PC-9 (cell line): ENCODE results near the gene ARFRP1. TPM values are rescaled to one million over a fixed set of nuclear protein-coding genes. Genes with fewer than 3 reads are reported as not detected.

Experiments used
- BruUV-seq: library from RNA; stranded (reverse); fragments of 400-500 nt; replicated peaks from 2 replicates; lab custom pipeline; 2021; lab: Mats Ljungman, UMichigan
- CTCF ChIA-PET: fragments of 300-600 bp; sonication (Branson Sonifier 250); formaldehyde crosslinking; loops from one replicate; lab custom pipeline; 2022; ENCODE audit warnings: antibody characterized with exemption; lab: Charles Lee
- POLR2A ChIA-PET: fragments of 300-600 bp; sonication (Branson Sonifier 250); formaldehyde crosslinking; loops from one replicate; lab custom pipeline; 2022; ENCODE audit warnings: antibody characterized with exemption; ENCODE audit not compliant: unreplicated experiment; lab: Charles Lee
- DNase-seq, 2 experiments: peaks; one replicate each; pipeline versions ENCODE4 v3.0.0 to v3.0.0-alpha.2; 2015 to 2022; ENCODE audit warnings: mixed read lengths in 1 of 2
- H2AFZ ChIP-seq: fragments of 200-600 bp; sonication (generic); 2 replicates; pipeline ENCODE4 v1.8.1; 2017; ENCODE audit warnings: antibody characterized with exemption
- H3F3A ChIP-seq: fragments of 200-600 bp; sonication (generic); 2 replicates; pipeline ENCODE4 v1.8.1; 2017; ENCODE audit warnings: antibody characterized with exemption, mild to moderate bottlenecking, low read depth; ENCODE audit not compliant: insufficient read depth
- H3K27ac ChIP-seq: fragments of 200-600 bp; sonication (generic); 2 replicates; pipeline ENCODE4 v1.6.1; 2016; ENCODE audit warnings: mixed run types
- H3K27me3 ChIP-seq: fragments of 200-600 bp; sonication (generic); 2 replicates; pipeline ENCODE4 v1.6.1; 2016; ENCODE audit warnings: low read depth, mixed run types; ENCODE audit not compliant: insufficient read depth
- H3K36me3 ChIP-seq: fragments of 200-600 bp; sonication (generic); 2 replicates; pipeline ENCODE4 v1.6.1; 2016; ENCODE audit warnings: low read depth, mixed run types
- H3K4me1 ChIP-seq: fragments of 200-600 bp; sonication (generic); replicated peaks from 2 replicates; pipeline ENCODE4 v1.6.1; 2016; ENCODE audit warnings: mixed run types; ENCODE audit not compliant: insufficient read depth
- H3K4me2 ChIP-seq: fragments of 200-600 bp; sonication (generic); 2 replicates; pipeline ENCODE4 v1.6.1; 2017; ENCODE audit warnings: mixed run types
- H3K4me3 ChIP-seq: fragments of 200-600 bp; sonication (generic); 2 replicates; pipeline ENCODE4 v1.6.1; 2016; ENCODE audit warnings: mixed run types
- H3K79me2 ChIP-seq: fragments of 200-600 bp; sonication (generic); 2 replicates; pipeline ENCODE4 v1.6.1; 2017; ENCODE audit warnings: low read depth, mixed run types
- H3K9me2 ChIP-seq: fragments of 200-600 bp; sonication (generic); 2 replicates; pipeline ENCODE4 v1.8.1; 2017; ENCODE audit warnings: mild to moderate bottlenecking; ENCODE audit not compliant: insufficient read depth
- H3K9me3 ChIP-seq: fragments of 200-600 bp; sonication (generic); 2 replicates; pipeline ENCODE4 v1.8.1; 2016; ENCODE audit warnings: low read depth; ENCODE audit not compliant: insufficient read depth
- H4K20me1 ChIP-seq: fragments of 200-600 bp; sonication (generic); 2 replicates; pipeline ENCODE4 v1.8.1; 2017; ENCODE audit not compliant: insufficient read depth
- EZH2 ChIP-seq: fragments of 200-600 bp; sonication (generic); IDR thresholded peaks from 2 replicates; pipeline ENCODE4 v1.8.0; 2017; ENCODE audit warnings: antibody characterized with exemption, low read depth
- intact Hi-C: fragments of 100-400 bp; cut with micrococcal nuclease; formaldehyde crosslinking; loops from one replicate; pipeline ENCODE4 v1.10.0; 2022; ENCODE audit not compliant: unreplicated experiment
- total RNA-seq: library from RNA; stranded (reverse); gene quantifications from 2 replicates; pipeline ENCODE4 v1.2.3, GENCODE V29; 2021
- TF ChIP-seq, protein P1 (sequence below): fragments of 200-600 bp; sonication (generic); conservative IDR thresholded peaks from 2 replicates; pipeline ENCODE4 v1.6.1; 2017; ENCODE audit warnings: mixed run types, antibody characterized with exemption, mild to moderate bottlenecking, moderate library complexity

ARFRP1 gene
- total RNA-seq, 1 experiment from 2014 or later, result 59.1 TPM

DNA sequence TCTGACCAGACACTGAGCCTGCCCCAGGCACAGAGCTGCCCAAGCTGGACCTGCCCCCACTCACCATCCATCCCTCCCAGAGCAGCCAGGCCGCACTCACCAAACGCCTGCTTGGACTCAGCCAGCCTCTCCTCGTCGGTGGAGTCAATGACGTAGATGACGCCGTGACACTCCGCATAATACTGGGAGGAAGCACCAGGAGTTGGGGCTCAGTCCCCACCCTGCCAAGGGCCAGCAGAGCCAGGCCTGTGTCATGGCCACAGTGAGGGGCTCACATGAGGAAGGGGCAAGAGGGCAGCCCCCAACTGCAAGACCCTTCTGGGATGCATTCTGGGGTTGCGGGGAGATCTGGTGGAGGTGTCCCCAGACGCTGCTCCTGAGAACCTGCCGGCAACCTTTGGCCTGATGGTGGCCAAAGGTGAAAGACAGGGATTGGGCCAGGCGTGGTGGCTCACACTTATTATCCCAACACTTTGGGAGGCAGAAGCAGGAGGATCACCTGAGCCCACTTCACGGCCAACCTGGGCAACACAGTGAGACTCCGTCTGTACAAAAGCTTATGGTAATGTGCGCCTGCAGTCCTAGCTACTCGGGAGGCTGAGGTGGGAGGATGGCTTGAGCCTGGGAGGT lies 5.6 kb downstream of the ARFRP1 start:
- Histone ChIP-seq H3F3A (peaks cover 53% of the 10 kb centered on the region; the same call in 1 of the 2 replicates), H3K27ac (no peak overlapping the region), H3K4me1 (peaks cover 28% of the 10 kb centered on the region), H4K20me1 (0 out of 2 replicates have a peak, but pooled peaks cover 3% of the 10 kb centered on the region), H3K9me2 (no peaks in the 10 kb centered on the region), H3K4me3 (no peak overlapping the region), H3K27me3 (no peaks in the 10 kb centered on the region), H2AFZ (no peak overlapping the region), H3K79me2 (peaks cover 30% of the 10 kb centered on the region), H3K36me3 (peaks cover 18% of the 10 kb centered on the region), H3K9me3 (no peaks in the 10 kb centered on the region), H3K4me2 (no peak overlapping the region)
- POLR2A ChIA-PET, result interaction anchor here (0.6 kb wide), 1 partner anchor 73 kb away, joined by 3 read pairs; no protein-coding TSS in a partner anchor
- TF ChIP-seq, protein P1, sequence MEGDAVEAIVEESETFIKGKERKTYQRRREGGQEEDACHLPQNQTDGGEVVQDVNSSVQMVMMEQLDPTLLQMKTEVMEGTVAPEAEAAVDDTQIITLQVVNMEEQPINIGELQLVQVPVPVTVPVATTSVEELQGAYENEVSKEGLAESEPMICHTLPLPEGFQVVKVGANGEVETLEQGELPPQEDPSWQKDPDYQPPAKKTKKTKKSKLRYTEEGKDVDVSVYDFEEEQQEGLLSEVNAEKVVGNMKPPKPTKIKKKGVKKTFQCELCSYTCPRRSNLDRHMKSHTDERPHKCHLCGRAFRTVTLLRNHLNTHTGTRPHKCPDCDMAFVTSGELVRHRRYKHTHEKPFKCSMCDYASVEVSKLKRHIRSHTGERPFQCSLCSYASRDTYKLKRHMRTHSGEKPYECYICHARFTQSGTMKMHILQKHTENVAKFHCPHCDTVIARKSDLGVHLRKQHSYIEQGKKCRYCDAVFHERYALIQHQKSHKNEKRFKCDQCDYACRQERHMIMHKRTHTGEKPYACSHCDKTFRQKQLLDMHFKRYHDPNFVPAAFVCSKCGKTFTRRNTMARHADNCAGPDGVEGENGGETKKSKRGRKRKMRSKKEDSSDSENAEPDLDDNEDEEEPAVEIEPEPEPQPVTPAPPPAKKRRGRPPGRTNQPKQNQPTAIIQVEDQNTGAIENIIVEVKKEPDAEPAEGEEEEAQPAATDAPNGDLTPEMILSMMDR, result no peak
- TF ChIP-seq EZH2, result no peak
- DNase-seq, result no peak
- no TSS peak for BruUV-seq
- intact Hi-C loops, result no loop called here
- CTCF ChIA-PET, result no interaction called here

DNA sequence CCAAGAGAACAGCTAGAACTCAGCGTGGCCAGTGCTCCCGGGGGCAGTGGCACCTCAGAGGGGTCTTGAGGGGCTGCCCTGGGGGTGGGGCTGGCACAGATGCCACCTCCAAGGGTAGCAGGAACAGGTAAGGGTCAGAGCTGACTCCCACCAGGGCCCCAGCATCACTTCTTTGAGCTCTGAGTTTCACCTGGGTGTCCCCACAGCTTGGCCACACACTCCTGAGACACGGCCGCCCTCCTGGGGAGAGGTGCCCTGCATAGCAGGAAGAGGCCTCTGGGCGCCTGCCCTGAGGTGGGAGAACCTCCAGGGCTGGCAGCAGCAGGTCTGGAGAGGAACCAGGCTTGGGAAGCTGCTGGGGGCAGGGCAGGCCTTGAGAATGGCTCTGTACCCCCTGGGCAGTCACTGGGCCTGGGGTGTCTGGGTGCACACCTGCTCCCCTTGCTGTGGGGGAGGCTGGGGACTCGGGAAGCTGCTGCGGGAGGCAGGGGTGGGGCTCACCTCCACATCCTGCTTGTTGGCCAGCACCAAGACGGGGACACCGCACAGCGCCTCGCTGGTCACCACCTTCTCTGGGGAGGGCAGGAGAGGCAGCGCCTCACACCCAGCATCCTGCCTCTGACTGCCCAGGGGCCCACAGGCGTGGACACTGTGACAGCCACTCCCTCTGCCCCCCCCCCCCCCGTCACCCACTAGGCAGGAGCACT lies 6.3 kb downstream of the ARFRP1 start:
- BruUV-seq, result no TSS peak
- peaks cover 18% of the 10 kb centered on the region for H3K36me3 ChIP-seq
- DNase-seq, result no peak
- H4K20me1 ChIP-seq, result 0 out of 2 replicates have a peak, but pooled peaks cover 3% of the 10 kb centered on the region
- POLR2A ChIA-PET, result no interaction called here
- no peak overlapping the region for H3K4me2 ChIP-seq
- H3F3A ChIP-seq, result peaks cover 57% of the 10 kb centered on the region; the same call in 1 of the 2 replicates
- H3K79me2 ChIP-seq, result peaks cover 23% of the 10 kb centered on the region
- no peak overlapping the region for H2AFZ ChIP-seq
- H3K4me3 ChIP-seq, result no peak overlapping the region
- TF ChIP-seq EZH2, result no peak
- TF ChIP-seq, protein P1, result no peak
- no peaks in the 10 kb centered on the region for H3K9me3 ChIP-seq
- 0 out of 2 replicates have a peak overlapping the region, but pooled peaks have one; percentile 5 for H3K27ac ChIP-seq
- CTCF ChIA-PET, result interaction anchor here (0.6 kb wide), 1 partner anchor 93 kb away, joined by 9 read pairs; no protein-coding TSS in a partner anchor
- intact Hi-C loops, result no loop called here
- peaks cover 26% of the 10 kb centered on the region for H3K4me1 ChIP-seq
- no peaks in the 10 kb centered on the region for H3K9me2 ChIP-seq
- no peaks in the 10 kb centered on the region for H3K27me3 ChIP-seq

DNA sequence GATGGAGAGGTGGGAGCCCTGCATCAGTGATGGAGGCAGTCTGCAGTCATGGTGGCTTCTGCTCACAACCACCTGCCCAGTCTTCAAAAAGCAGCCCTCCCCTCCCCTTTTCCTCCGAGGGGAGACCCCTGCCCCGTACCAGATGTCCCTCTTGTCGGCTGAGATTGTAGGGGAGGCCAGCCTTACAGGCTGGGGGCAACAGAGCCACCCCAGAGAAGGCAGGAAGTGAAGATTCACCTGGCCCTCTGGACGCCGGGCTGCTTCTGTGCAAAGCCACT lies 6.8 kb downstream of the ARFRP1 start:
- Histone ChIP-seq H3K36me3 (peaks cover 17% of the 10 kb centered on the region), H3K9me3 (no peaks in the 10 kb centered on the region), H3K4me1 (peaks cover 22% of the 10 kb centered on the region), H3K79me2 (peaks cover 18% of the 10 kb centered on the region), H3K27ac (0 out of 2 replicates have a peak overlapping the region, but pooled peaks have one; percentile 5), H3K4me2 (no peak overlapping the region), H4K20me1 (0 out of 2 replicates have a peak, but pooled peaks cover 3% of the 10 kb centered on the region), H2AFZ (no peak overlapping the region), H3F3A (peaks cover 57% of the 10 kb centered on the region; the same call in 1 of the 2 replicates), H3K4me3 (no peak overlapping the region), H3K27me3 (no peaks in the 10 kb centered on the region), H3K9me2 (no peaks in the 10 kb centered on the region)
- TF ChIP-seq EZH2, result no peak
- TF ChIP-seq, protein P1, result no peak
- intact Hi-C loops, result no loop called here
- CTCF ChIA-PET, result interaction anchor here (0.6 kb wide), 1 partner anchor 93 kb away, joined by 9 read pairs; no protein-coding TSS in a partner anchor
- POLR2A ChIA-PET, result no interaction called here
- BruUV-seq, result no TSS peak
- DNase-seq, result no peak
